Endothelial cell of umbilical vein (primary cell): ENCODE data around the gene ZW10. TPM values are rescaled to one million over a fixed set of nuclear protein-coding genes. Genes with fewer than 3 reads are reported as not detected.

Experiments
- BruUV-seq: library from RNA; stranded (reverse); fragments of 400-500 nt; replicated peaks from 2 replicates; lab custom pipeline; 2021; lab: Mats Ljungman, UMichigan
- CTCF ChIA-PET: fragments of 300-600, 350-600 bp; sonication (Branson Sonifier 250); formaldehyde crosslinking; loops from one replicate; lab custom pipeline; 2021; ENCODE audit warnings: antibody characterized with exemption, inconsistent platforms; lab: Charles Lee
- POLR2A ChIA-PET: fragments of 300-600, 350-600 bp; sonication (Branson Sonifier 250); formaldehyde crosslinking; loops from one replicate; lab custom pipeline; 2021; ENCODE audit warnings: antibody characterized with exemption, inconsistent platforms; lab: Charles Lee
- DNase-seq: peaks from one replicate; pipeline ENCODE4 v3.0.0-alpha.2; 2011; ENCODE audit warnings: low read depth, low spot score
- FAIRE-seq: peaks from 2 replicates; lab custom pipeline; 2011; peaks lifted over from hg19 to GRCh38; lab: Jason Lieb, UNC
- H2AFZ ChIP-seq: 2 replicates; pipeline ENCODE4 v1.6.0; 2012; ENCODE audit warnings: low read depth, low read length, control low read depth, inconsistent platforms
- H3K27ac ChIP-seq: 2 replicates; pipeline ENCODE4 v1.5.1; 2011; ENCODE audit warnings: low read depth, mild to moderate bottlenecking, control low read depth, low read length, moderate library complexity; ENCODE audit not compliant: insufficient read depth
- H3K27me3 ChIP-seq, 2 experiments: 2 replicates each; pipeline versions ENCODE4 v1.6.0 to v1.6.1; 2011; ENCODE audit warnings: low read length in 2 of 2, mixed read lengths in 1 of 2; ENCODE audit not compliant: control insufficient read depth in 2 of 2, insufficient read depth in 2 of 2
- H3K36me3 ChIP-seq, 2 experiments: 2 replicates in 1 of 2; 3 replicates in 1 of 2; pipeline ENCODE4 v1.5.1; 2011; ENCODE audit warnings: low read length in 2 of 2, mild to moderate bottlenecking in 1 of 2, moderate library complexity in 1 of 2; ENCODE audit not compliant: control insufficient read depth in 2 of 2, insufficient read depth in 2 of 2; ENCODE audit errors: extremely low read depth in 1 of 2
- H3K4me1 ChIP-seq: 3 replicates; pipeline ENCODE4 v1.5.1; 2011; ENCODE audit warnings: mild to moderate bottlenecking, low read length; ENCODE audit not compliant: control insufficient read depth, insufficient read depth; ENCODE audit errors: extremely low read depth
- H3K4me2 ChIP-seq: 2 replicates; pipeline ENCODE4 v1.6.1; 2011; ENCODE audit warnings: low read length, control low read depth, mixed read lengths; ENCODE audit not compliant: insufficient read depth
- H3K4me3 ChIP-seq, 3 experiments: fragments of 200-600 bp in 1 of 3; sonication (generic), shearing (Covaris generic) in 1 of 3; replicated peaks in 1 of 3; 2 replicates each; pipeline ENCODE4 v1.5.1; 2011 to 2016; ENCODE audit warnings: control low read depth in 3 of 3, low read length in 3 of 3, mild to moderate bottlenecking in 2 of 3, inconsistent platforms in 1 of 3, low read depth in 1 of 3, moderate library complexity in 1 of 3; ENCODE audit not compliant: insufficient read depth in 1 of 3
- H3K79me2 ChIP-seq: 2 replicates; pipeline ENCODE4 v1.6.0; 2012; ENCODE audit warnings: low read length, inconsistent platforms; ENCODE audit not compliant: control insufficient read depth, insufficient read depth
- H3K9ac ChIP-seq: replicated peaks from 2 replicates; pipeline ENCODE3; 2011; ENCODE audit warnings: low read length, control low read depth; ENCODE audit not compliant: insufficient read depth; ENCODE audit errors: extremely low read depth
- H3K9me1 ChIP-seq: replicated peaks from 3 replicates; pipeline ENCODE4 v1.6.0; 2011; ENCODE audit warnings: mild to moderate bottlenecking, low read length; ENCODE audit not compliant: control insufficient read depth, insufficient read depth; ENCODE audit errors: extremely low read depth
- H3K9me3 ChIP-seq: replicated peaks from 2 replicates; pipeline ENCODE4 v1.5.1; 2012; ENCODE audit warnings: low read length, inconsistent platforms; ENCODE audit not compliant: control insufficient read depth, insufficient read depth
- H4K20me1 ChIP-seq: replicated peaks from 2 replicates; pipeline ENCODE3; 2011; ENCODE audit warnings: mild to moderate bottlenecking, low read length; ENCODE audit not compliant: control insufficient read depth, insufficient read depth; ENCODE audit errors: extremely low read depth
- CTCF ChIP-seq, 2 donors: IDR thresholded peaks; 1 replicate in 1 of 2; 2 replicates in 1 of 2; pipeline ENCODE4 v1.5.1; 2011; ENCODE audit warnings: low read length in 2 of 2, mild to moderate bottlenecking in 2 of 2, moderate library complexity in 2 of 2, control low read depth in 1 of 2, inconsistent platforms in 1 of 2, low read depth in 1 of 2; ENCODE audit not compliant: insufficient read depth in 1 of 2; ENCODE audit errors: extremely low read depth in 1 of 2
- EZH2 ChIP-seq: IDR thresholded peaks from 2 replicates; pipeline ENCODE4 v1.6.1; 2012; ENCODE audit warnings: borderline replicate concordance, low read depth, mild to moderate bottlenecking, moderate library complexity, low read length, inconsistent platforms; ENCODE audit not compliant: severe bottlenecking
- FOS ChIP-seq: IDR thresholded peaks from 2 replicates; pipeline ENCODE4 v1.6.1; 2011; ENCODE audit warnings: mild to moderate bottlenecking, low read length, moderate library complexity, borderline replicate concordance; ENCODE audit not compliant: insufficient read depth
- GATA2 ChIP-seq: IDR thresholded peaks from 2 replicates; pipeline ENCODE4 v1.7.0; 2011; ENCODE audit warnings: low read depth, mild to moderate bottlenecking, moderate library complexity, mixed read lengths, low read length; ENCODE audit not compliant: insufficient read length, insufficient read depth
- MAX ChIP-seq: IDR thresholded peaks from 2 replicates; pipeline ENCODE4 v1.6.1; 2011; ENCODE audit not compliant: insufficient read depth, insufficient read length
- POLR2A ChIP-seq: IDR thresholded peaks from 2 replicates; pipeline ENCODE4 v1.6.1; 2012; ENCODE audit warnings: low read depth, mild to moderate bottlenecking, control low read depth, low read length
- dilution Hi-C: fragments of 300-500 bp; cut with MboI; formaldehyde crosslinking; loops from one replicate; pipeline ENCODE4 v1.15.0; 2019; ENCODE audit warnings: low sequenced_read_pairs; ENCODE audit not compliant: extremely low pct_ligation_motif_present
- intact Hi-C: fragments of 100-400 bp; cut with micrococcal nuclease; formaldehyde crosslinking; loops from one replicate; pipeline ENCODE4 v1.10.0; 2022
- polyA plus RNA-seq, 4 experiments: library from polyadenylated mRNA; depleted of rRNA in 3 of 4; stranded (reverse) in 3 of 4; unstranded in 1 of 4; fragments of >200 nt; gene quantifications; 2 replicates each; pipeline versions ENCODE4 v1.2.1 to v1.2.3, GENCODE V29; 2011 to 2012; ENCODE audit warnings: missing spikeins in 1 of 4
- total RNA-seq: library from RNA; stranded (reverse); gene quantifications from 2 replicates; pipeline ENCODE4 v1.2.3, GENCODE V29; 2021

The ZW10 gene
- total and polyA plus RNA-seq, 2 donors (not counting 3 experiments of a cell fraction or from before 2014, with no cell fraction given), result 7.5 to 22.1 TPM

DNA sequence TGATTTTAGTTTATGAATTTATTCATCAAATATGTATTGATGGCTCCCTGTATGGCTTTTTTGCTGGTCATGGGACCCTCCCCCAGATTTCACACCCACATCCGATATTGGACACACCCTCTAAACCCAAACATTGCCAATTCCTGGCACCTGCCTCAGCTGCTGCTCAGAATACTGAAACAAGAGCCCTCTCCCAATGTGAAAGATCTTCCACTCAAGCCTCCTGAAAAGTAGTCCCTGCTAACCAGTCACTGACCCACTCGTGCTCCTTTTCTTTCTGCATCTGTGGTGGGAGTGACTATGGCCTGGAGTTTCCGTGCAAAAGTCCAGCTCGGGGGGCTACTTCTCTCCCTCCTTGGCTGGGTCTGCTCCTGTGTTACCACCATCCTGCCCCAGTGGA, 6.0 kb upstream of the ZW10 start, which contains the start of gene CLDN25:
Gene CLDN25 (plus strand): TSS at position 301 of the 400 bp plus-strand sequence. CDS start 0 bp downstream, at position 301.
- Histone ChIP-seq H3K9me3 (no peaks in the 10 kb centered on the region), H3K36me3 (no peaks in the 10 kb centered on the region), H3K4me2 (no peak within 1 kb of the TSS), H2AFZ (no peak within 1 kb of the TSS), H4K20me1 (no peaks in the 10 kb centered on the region), H3K4me3 (no peak within 1 kb of the TSS), H3K4me1 (no peaks in the 10 kb centered on the region), H3K79me2 (no peaks in the 10 kb centered on the region), H3K9me1 (no peaks in the 10 kb centered on the region), H3K27me3 (peaks cover 23 to 29% of the 10 kb centered on the region in 2 experiments), H3K9ac (no peak within 1 kb of the TSS), H3K27ac (no peak within 1 kb of the TSS)
- no peak for TF ChIP-seq EZH2
- no peak for FAIRE-seq
- BruUV-seq, result no TSS peak
- intact Hi-C loops, result loop anchor here (10.0 kb wide), 1 partner anchor 245 kb away; no protein-coding TSS in a partner anchor
- dilution Hi-C loops, result no loop called here
- DNase-seq, result no peak
- CTCF ChIA-PET, result interaction anchor here (0.7 to 2.5 kb wide), 2 partner anchors 17 to 20 kb away, joined by 3 to 23 read pairs; no protein-coding TSS in a partner anchor
- POLR2A ChIA-PET, result no interaction called here

GRCh38 chr11:113778111-113778910, 4.8 kb upstream of the ZW10 start:
- Histone ChIP-seq H3K36me3 (no peaks in the 10 kb centered on the region), H3K9me3 (no peaks in the 10 kb centered on the region), H2AFZ (peak overlapping the region; percentile 56), H3K27ac (no peak overlapping the region), H4K20me1 (no peaks in the 10 kb centered on the region), H3K4me1 (peaks cover 2% of the 10 kb centered on the region), H3K79me2 (peaks cover under 1% of the 10 kb centered on the region), H3K27me3 (peaks cover 23 to 29% of the 10 kb centered on the region in 2 experiments), H3K4me3 (peak overlapping the region in 1 of 3 experiments; percentile 23), H3K9ac (no peak overlapping the region), H3K4me2 (peak overlapping the region; percentile 26), H3K9me1 (no peaks in the 10 kb centered on the region)
- ChIA-PET POLR2A (no interaction called here), CTCF (interaction anchor here (2.5 kb wide), 1 partner anchor 19 kb away, joined by 23 read pairs; no protein-coding TSS in a partner anchor)
- intact Hi-C loops, result loop anchor here (10.0 kb wide), 1 partner anchor 244 kb away; no protein-coding TSS in a partner anchor
- TF ChIP-seq FOS, result peak; percentile 41
- no peak for TF ChIP-seq CTCF (IDR thresholded peaks at IDR 0.05; ENCODE audit: extremely low read depth in 1 of 2, insufficient read depth in 1 of 2, low read depth in 1 of 2, low read length in 2 of 2)
- no peak for TF ChIP-seq GATA2
- no peak for TF ChIP-seq POLR2A
- no peak for TF ChIP-seq MAX
- FAIRE-seq (no peak), DNase-seq (peak; percentile 65)
- dilution Hi-C loops, result no loop called here
- no TSS peak for BruUV-seq
